Activated CD4-positive, CD25-positive, alpha-beta regulatory T cell treated with anti-CD3 and anti-CD28 coated beads, Interleukin-2, amount 50 U/mL, for 24 hours (primary cell): ENCODE data around the gene STAT5A.
"Not testable (repeated sequence)": the region's sequence is repeated elsewhere in the genome, so short reads cannot be mapped to it uniquely, and the experiment has no call there.

ENCODE experiments used
- ATAC-seq, 2 donors: fragments of 150-1000 bp; cut with Tn5 transposase; one replicate each; pipeline ENCODE4 v1.10.0; 2021; ENCODE audit warnings: mild to moderate bottlenecking in 1 of 2, moderate library complexity in 1 of 2

STAT5A gene

GRCh38 chr17:42308446-42308845 is 20.1 kb downstream of the STAT5A start:
- ATAC-seq = no peak

- ATAC-seq = no peak
These were observed 20.8 kb downstream of the STAT5A start for GRCh38 chr17:42309142-42309541.

GRCh38 chr17:42309986-42310786 is 21.9 kb downstream of the STAT5A start:
- ATAC-seq = no peak

GRCh38 chr17:42310787-42311215 is 22.5 kb downstream of the STAT5A start:
- peak; percentile 47 to 48 for ATAC-seq

- ATAC-seq = no peak
These were observed 23.1 kb downstream of the STAT5A start for GRCh38 chr17:42311240-42312034.

- ATAC-seq = no peak
These were observed 23.7 kb downstream of the STAT5A start for GRCh38 chr17:42312035-42312284.

- ATAC-seq = peak; percentile 69 to 72
These were observed 24.2 kb downstream of the STAT5A start for GRCh38 chr17:42312285-42313130.

- no peak for ATAC-seq
These were observed 25.1 kb downstream of the STAT5A start for GRCh38 chr17:42313389-42313772.

- no peak for ATAC-seq
These were observed 25.7 kb downstream of the STAT5A start for GRCh38 chr17:42313773-42314566.

GRCh38 chr17:42315402-42316156 is 27.3 kb downstream of the STAT5A start:
- ATAC-seq = no peak

GRCh38 chr17:42316755-42317154 is 28.5 kb downstream of the STAT5A start:
- no peak for ATAC-seq

- ATAC-seq = no peak
These were observed 29.1 kb downstream of the STAT5A start for GRCh38 chr17:42317266-42317845.

GRCh38 chr17:42317967-42318366 is 29.7 kb downstream of the STAT5A start:
- not testable (repeated sequence) for ATAC-seq

- no peak for ATAC-seq
These were observed 33.3 kb downstream of the STAT5A start for GRCh38 chr17:42321555-42321954.

GRCh38 chr17:42322382-42323267 is 34.3 kb downstream of the STAT5A start:
- ATAC-seq = peak; percentile 94 to 97

- ATAC-seq = no peak
These were observed 35.0 kb downstream of the STAT5A start for GRCh38 chr17:42323268-42323773.

- ATAC-seq = no peak
These were observed 36.7 kb downstream of the STAT5A start for GRCh38 chr17:42325026-42325425.

GRCh38 chr17:42329025-42329976 is 41.0 kb downstream of the STAT5A start:
- ATAC-seq = no peak

- ATAC-seq = peak; percentile 56 to 60
These were observed 44.8 kb downstream of the STAT5A start for GRCh38 chr17:42333053-42333452.
